ENCODE results near the gene RABL2A.
"Not testable (repeated sequence)": the region's sequence is repeated elsewhere in the genome, so short reads cannot be mapped to it uniquely, and the experiment has no call there.

Gene RABL2A

DNA sequence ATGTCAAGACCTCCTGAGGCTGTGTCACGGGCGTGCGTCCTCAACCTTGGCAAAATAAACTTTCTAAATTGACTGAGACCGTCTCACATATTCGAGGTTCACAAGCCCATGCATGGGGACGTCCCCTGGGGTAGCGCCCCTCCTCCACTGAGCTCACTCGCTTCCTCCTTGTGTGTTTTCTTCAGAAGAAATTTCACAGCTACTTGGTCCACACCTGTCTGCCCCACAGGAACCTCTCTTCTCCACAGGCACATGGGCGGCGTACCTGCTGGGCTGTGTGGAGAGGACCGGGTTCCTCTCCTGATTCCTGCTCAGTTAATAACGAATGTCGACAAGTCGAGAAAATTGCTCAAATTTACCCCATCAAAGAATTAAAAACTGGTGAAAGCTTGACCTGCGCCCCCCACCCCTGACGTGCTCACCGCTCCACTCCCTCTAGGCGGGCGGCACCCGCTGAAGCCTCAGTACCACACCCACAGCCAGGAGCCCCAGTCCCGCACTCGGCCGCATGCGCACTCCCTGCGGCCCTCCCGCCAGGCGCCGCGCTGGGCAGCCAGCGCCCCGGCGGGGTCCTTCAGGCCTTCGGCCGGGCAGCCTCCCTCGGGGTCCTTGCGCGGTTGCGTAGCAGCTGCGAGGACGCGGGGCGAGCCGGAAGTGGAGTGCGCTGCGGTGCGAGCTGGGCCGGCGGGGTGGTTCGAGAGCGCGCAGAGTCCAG is at the start of gene RABL2A:
Gene RABL2A (plus strand): TSS at position 651 of the 715 bp plus-strand sequence. CDS start 1,341 bp downstream, outside the sequence.
- TF ChIP-seq GATA2, GATA3 (IDR thresholded peaks at IDR 0.05; ENCODE audit: low read depth, low read length): not testable (repeated sequence)

DNA sequence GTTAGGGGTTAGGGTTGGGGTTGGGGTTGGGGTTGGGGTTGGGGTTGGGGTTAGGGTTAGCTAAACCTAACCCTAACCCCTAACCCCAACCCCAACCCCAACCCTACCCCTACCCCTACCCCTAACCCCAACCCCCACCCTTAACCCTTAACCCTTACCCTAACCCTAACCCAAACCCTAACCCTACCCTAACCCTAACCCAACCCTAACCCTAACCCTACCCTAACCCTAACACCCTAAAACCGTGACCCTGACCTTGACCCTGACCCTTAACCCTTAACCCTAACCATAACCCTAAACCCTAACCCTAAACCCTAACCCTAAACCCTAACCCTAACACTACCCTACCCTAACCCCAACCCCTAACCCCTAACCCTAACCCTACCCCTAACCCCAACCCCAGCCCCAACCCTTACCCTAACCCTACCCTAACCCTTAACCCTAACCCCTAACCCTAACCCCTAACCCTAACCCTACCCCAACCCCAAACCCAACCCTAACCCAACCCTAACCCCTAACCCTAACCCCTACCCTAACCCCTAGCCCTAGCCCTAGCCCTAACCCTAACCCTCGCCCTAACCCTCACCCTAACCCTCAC is 24.1 kb upstream of the RABL2A start:
- no peak for TF ChIP-seq GATA2 (IDR thresholded peaks at IDR 0.05; ENCODE audit: low read depth, low read length)
- TF ChIP-seq GATA3 (IDR thresholded peaks at IDR 0.05; ENCODE audit: low read depth, low read length), result no peak

DNA sequence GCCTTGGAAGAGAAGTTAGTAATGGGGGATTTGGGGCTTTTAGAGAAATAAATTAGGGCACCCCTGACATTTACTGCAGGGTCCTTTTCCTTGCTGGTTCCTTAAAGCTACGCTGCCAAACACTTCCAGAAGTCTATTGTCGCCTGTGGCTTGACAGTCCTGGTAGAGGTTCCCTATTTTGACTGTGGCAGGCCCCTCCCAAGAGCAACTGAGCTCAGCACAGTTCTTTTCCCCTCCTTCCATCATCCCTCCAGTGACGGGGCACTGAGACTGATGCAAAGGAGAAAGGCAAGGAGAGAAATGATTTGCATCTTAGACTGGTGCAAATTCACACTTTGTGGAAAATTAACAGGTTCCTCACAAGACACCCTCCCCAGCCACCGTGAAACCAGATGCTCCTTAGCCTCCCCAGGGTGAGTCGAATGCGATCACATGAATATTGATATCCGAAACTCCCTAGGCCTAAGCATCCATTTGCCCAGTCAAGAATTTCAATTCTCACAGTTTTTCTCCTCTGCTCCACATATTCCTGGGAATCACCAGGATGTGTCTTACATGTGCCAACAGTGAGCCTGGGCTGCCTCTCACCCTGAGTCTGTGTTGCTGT is 45.4 kb downstream of the RABL2A start:
- TF ChIP-seq GATA2 (IDR thresholded peaks at IDR 0.05; ENCODE audit: low read depth, low read length) (no peak), GATA3 (IDR thresholded peaks at IDR 0.05; ENCODE audit: low read depth, low read length) (no peak)

DNA sequence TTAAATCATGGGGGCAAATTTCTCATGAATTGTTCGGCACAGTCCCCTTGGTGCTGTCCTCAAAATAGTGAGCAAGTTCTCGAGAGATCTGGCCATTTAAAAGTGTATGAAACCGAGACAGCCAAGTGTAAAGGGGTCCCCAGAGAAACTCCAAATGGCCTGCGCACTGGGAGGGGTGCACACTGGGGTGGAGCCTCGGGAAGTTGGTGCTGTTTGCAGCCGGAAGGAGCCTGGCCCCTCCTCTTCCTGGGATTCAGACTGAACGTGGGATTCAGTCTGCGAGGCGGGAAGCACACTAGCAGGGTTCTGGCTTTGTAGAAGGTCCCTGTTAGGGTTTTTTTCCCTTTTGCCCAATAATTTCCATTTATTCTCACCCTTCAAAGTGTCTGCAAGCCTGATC is 48.8 kb downstream of the RABL2A start:
- no peak for TF ChIP-seq GATA2 (IDR thresholded peaks at IDR 0.05; ENCODE audit: low read depth, low read length)
- no peak for TF ChIP-seq GATA3 (IDR thresholded peaks at IDR 0.05; ENCODE audit: low read depth, low read length)

DNA sequence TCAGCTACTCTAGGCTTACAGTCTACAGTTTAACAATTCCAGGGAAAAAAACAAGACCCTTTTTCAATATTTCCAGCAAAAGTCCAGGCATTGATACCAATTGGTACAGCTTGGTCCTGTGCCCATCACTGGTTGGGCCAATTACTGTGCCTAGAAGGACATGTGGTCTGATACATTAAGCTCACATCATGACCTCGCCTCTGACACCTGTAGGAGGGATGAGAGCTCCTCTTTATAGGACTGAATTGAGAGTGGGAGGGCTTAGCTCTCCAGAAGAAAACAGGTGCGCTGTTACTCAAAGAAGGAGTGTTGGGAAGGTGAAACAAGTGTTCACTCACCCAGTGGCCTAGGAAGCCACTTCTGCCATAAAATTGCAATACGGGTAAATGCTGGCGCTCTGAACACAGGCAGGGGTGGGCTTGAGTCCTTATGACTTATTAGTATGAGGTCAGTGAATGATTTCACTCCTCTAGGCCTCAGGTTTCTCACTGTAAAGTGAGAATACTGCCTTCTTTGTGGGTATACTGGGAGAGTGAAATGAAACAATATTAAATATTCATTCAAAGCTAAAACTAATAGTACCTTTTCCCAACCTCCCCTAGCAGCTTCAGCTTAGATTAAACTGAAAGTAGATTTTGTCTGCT is 49.7 kb downstream of the RABL2A start:
- TF ChIP-seq GATA3 (IDR thresholded peaks at IDR 0.05; ENCODE audit: low read depth, low read length) (no peak), GATA2 (IDR thresholded peaks at IDR 0.05; ENCODE audit: low read depth, low read length) (no peak)

DNA sequence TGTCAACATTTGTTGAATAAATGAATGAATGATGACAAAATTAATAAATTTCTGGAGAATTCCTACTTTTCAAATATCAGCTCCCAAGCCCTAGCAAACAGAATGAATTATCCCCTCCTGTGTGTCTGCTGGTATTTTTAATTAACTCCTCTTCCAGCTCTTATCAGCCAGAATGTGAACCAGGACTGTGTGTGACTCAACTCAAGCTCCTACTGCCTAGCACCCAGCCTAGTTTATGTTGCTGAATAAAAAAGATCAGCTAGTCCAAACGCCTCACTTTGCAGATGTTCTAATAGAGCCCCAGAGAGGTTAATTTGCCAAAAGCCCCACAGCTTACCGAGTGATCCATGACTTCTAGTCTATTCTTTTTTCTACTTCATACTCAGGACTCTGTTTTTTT is 50.3 kb downstream of the RABL2A start:
- TF ChIP-seq GATA2 (IDR thresholded peaks at IDR 0.05; ENCODE audit: low read depth, low read length) (no peak), GATA3 (IDR thresholded peaks at IDR 0.05; ENCODE audit: low read depth, low read length) (no peak)

DNA sequence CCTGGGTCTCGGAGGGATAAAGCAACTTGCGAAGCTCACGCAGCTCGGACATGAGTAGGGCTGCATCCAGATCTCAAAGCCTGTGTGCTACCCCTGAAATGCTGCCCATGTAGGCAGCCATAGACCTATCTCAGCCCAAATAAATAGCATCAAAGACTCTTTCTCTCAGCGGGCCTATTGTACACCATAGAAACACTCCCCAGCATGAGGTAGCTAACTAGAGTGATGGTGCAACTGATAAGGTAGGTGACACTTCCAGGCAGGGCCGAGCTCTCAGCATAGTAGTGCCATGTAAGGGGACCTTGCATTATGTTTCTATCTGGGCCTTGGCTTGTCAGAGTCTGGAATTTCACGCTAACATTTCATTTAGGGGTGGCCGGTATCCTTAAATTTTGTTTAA is 52.4 kb downstream of the RABL2A start:
- no peak for TF ChIP-seq GATA2 (IDR thresholded peaks at IDR 0.05; ENCODE audit: low read depth, low read length)
- TF ChIP-seq GATA3 (IDR thresholded peaks at IDR 0.05; ENCODE audit: low read depth, low read length), result no peak

DNA sequence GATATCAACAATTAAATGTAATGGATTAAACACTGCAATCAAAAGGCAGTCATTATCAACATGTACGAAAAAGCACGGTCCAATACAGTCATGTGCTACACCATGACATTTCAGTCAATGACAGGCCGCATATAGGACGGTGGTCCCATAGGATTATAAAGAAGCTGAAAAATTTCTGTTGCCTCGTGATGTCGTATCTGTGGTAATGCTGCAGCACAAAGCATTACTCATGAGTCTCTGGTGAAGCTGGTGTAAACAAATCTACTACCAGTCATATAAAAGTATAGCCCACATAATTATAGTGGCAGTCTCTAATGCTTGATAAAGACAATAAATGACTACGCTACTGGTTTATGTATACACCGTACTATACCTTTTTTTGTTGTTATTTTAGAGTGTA is 58.4 kb downstream of the RABL2A start:
- TF ChIP-seq GATA3 (IDR thresholded peaks at IDR 0.05; ENCODE audit: low read depth, low read length), result no peak
- no peak for TF ChIP-seq GATA2 (IDR thresholded peaks at IDR 0.05; ENCODE audit: low read depth, low read length)

DNA sequence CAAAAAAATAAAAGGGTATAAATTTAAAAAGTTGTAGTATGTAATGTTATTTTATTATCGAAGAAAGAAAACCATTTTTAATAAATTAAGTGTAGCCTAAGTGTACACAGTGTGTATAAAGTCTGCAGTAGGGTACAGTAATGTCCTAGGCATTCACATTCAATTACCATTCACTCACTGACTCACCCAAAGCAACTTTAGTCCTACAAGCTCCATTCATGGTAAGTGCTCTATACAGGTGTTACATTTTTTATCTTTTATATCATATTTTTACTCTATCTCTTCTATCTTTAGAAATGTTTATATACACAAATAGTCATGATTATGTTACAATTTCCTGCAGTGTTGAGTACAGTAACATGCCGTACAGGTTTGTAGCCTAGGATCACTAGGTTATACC is 59.5 kb downstream of the RABL2A start:
- TF ChIP-seq GATA2 (IDR thresholded peaks at IDR 0.05; ENCODE audit: low read depth, low read length) (no peak), GATA3 (IDR thresholded peaks at IDR 0.05; ENCODE audit: low read depth, low read length) (no peak)

Data from SH-SY5Y (cell line).